ENCODE results near the gene DYNLL2.
A peak's percentile ranks its signal among the peaks of the same experiment; 100 is the strongest.
"Not testable (repeated sequence)": the region's sequence is repeated elsewhere in the genome, so short reads cannot be mapped to it uniquely, and the experiment has no call there.

DYNLL2 gene

DNA sequence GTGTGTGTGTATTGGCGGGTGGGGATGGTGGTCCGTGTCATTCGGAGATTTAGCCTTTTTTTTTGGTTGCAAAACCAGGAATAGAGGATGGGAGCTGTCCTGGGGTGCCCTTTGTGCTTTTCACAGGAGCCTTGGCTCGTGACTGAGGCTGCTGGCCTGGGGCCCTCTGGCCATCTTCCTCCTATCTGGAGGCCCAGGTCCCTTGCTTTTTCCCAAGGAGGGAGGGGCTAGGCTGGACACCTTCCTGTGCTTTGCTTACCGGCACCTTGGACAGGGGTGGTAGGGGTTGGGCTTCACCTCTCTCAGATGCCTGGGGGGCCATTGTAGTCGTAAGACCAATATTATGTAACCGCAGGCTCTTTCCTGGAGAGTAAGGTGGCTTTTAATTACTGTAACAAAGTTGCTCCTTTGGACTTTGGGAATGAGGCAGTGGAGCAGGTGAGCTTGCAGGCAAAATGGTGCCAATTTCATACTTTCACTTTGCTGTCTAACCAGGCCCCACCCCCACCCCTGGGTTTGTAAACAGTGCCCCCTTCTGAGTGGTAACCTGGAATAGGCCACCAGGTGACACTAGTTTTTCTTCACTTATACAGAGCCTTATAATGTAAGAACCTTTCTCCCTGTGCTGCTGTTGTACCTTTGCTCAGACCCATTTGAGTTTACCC is 1.2 kb downstream of the DYNLL2 start:
- ATAC-seq (ENCODE audit: low read depth) (peak; percentile 28), DNase-seq (ENCODE audit: low spot score in 2 of 2) (peak; percentile 18 to 28)
- peak overlapping the region; percentile 82 for H3K4me3 Mint-ChIP-seq
- peak overlapping the region; percentile 75 for H3K27ac Mint-ChIP-seq
- H3K4me1 Mint-ChIP-seq = peaks cover 30% of the 10 kb centered on the region
- peaks cover 7% of the 10 kb centered on the region for H3K36me3 Mint-ChIP-seq
- H3K9me3 Mint-ChIP-seq = no peaks in the 10 kb centered on the region
- peaks cover 2% of the 10 kb centered on the region for H3K27me3 Mint-ChIP-seq

DNA sequence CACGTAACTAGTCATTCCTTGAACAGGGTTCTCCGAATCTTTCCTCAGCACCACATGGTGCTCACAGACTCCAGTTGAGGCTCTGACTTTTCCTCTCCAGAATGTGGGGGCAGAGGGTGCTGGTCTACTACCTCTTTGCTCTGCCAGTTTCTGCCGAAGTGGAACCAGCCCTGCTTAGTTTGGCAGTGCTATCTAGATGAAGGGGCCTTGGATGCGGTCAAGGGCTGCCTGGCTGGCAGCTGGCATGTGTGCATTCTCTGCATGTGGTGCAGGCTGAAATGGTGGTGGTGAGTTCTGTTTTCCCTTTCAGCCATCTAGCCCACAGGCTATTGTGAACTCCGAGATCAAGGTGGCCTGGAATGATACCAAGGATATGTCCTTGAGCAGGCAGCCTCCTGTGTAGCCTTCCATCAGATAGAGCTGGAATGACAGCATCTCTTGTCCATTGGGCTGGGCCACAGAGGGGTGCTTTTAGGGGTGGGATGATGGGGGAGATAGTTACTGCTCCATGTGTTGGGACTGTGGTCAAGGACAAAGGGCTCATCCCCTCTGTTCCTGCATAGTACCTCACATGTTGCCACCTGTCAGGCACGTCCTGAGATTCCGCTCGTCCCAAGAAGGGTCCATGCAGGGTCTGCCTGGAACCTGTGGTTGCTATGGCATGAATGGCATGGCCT is 2.0 kb downstream of the DYNLL2 start:
- H3K36me3 Mint-ChIP-seq = peaks cover 13% of the 10 kb centered on the region
- peaks cover 37% of the 10 kb centered on the region for H3K4me1 Mint-ChIP-seq
- H3K4me3 Mint-ChIP-seq = peak overlapping the region; percentile 82
- ATAC-seq (ENCODE audit: low read depth) = no peak
- H3K27me3 Mint-ChIP-seq = no peaks in the 10 kb centered on the region
- no peaks in the 10 kb centered on the region for H3K9me3 Mint-ChIP-seq
- no peak for DNase-seq (ENCODE audit: low spot score in 2 of 2)
- H3K27ac Mint-ChIP-seq = peak overlapping the region; percentile 75

DNA sequence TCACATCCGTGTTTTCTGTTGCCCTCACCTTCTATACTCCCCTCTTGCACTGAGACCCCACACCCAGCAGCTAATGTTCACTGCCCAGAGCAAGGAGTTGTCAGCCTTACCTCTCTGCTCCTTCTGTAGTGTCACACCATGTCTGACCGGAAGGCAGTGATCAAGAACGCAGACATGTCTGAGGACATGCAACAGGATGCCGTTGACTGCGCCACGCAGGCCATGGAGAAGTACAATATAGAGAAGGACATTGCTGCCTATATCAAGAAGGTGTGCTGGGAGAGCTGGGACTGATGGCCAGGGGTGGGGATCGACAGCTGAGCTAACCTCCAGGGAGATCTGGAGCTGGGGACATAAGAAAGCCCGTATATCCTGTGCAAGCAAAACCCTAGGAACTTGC is 3.7 kb downstream of the DYNLL2 start:
- Mint-ChIP-seq H3K4me3 (no peak overlapping the region), H3K9me3 (no peaks in the 10 kb centered on the region), H3K4me1 (peaks cover 40% of the 10 kb centered on the region), H3K27ac (peak overlapping the region; percentile 38), H3K27me3 (no peaks in the 10 kb centered on the region), H3K36me3 (peaks cover 23% of the 10 kb centered on the region)
- ATAC-seq (ENCODE audit: low read depth) (no peak), DNase-seq (ENCODE audit: low spot score in 2 of 2) (no peak)

DNA sequence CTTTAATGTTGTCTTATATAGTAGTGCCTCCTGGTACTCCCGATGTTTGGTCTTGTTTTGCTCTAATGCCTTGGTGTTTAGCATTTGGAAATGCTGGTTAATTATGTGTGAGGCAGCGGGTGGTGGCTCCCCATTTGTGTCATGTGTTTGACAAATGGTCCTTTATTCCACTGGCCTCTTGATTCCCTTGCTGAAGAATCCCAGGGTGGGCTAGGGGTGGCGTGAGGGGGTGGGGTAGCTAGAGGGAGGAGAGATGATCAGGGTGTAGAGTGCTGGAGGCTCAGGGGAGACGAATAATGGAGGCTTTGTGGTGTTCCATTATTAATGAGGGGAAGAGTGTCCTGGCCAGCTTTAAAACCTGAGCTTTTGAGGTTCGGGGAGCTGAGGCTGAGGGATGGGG is 5.4 kb downstream of the DYNLL2 start:
- DNase-seq (ENCODE audit: low spot score in 2 of 2) = no peak
- H3K9me3 Mint-ChIP-seq = no peaks in the 10 kb centered on the region
- H3K4me1 Mint-ChIP-seq = peaks cover 40% of the 10 kb centered on the region
- H3K4me3 Mint-ChIP-seq = no peak overlapping the region
- ATAC-seq (ENCODE audit: low read depth) = no peak
- H3K27ac Mint-ChIP-seq = no peak overlapping the region
- no peaks in the 10 kb centered on the region for H3K27me3 Mint-ChIP-seq
- H3K36me3 Mint-ChIP-seq = peaks cover 33% of the 10 kb centered on the region

DNA sequence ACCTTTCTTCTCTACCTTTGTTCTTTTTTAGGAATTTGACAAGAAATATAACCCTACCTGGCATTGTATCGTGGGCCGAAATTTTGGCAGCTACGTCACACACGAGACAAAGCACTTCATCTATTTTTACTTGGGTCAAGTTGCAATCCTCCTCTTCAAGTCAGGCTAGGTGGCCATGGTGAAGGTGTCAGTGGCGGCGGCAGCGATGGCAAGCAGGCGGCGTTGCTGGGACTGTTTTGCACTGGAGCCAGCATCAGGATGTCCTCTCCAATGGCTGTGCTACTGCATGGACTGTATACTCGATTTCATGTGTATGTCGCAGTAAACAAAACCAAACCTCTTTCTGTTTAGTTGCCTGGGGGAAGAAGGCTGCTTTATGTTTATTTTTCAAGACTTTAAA is 5.9 kb downstream of the DYNLL2 start:
- Mint-ChIP-seq H3K4me1 (peaks cover 38% of the 10 kb centered on the region), H3K27ac (peak overlapping the region; percentile 43), H3K4me3 (no peak overlapping the region), H3K27me3 (no peaks in the 10 kb centered on the region), H3K9me3 (no peaks in the 10 kb centered on the region), H3K36me3 (peaks cover 33% of the 10 kb centered on the region)
- DNase-seq (ENCODE audit: low spot score in 2 of 2) (no peak), ATAC-seq (ENCODE audit: low read depth) (no peak)

DNA sequence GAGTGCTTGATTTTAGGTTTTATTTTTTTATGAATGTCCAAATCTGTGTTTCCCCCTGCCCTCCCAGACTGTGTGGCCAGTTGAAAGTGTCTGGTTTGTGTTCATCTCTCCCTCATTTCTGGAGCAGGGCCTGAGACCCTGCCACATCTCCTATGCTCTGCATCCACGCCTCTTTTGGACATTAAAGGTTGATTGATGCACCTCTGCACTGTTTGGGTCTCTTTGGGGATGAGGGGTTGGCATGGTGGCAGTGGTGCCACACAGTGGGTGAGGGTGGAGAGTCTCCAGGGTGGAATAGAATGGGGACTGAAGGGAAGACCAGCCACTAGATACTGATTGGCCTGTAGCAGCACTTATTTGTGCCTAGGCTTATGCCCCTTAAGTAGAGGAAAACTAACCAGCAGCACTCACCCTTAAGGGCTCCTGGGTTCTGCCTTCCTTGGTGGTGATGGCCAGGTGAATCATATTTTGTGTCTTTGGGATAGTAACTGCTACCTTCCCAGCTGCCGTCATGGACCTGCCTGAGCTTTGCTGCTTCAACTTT is 7.9 kb downstream of the DYNLL2 start:
- H3K36me3 Mint-ChIP-seq = peaks cover 33% of the 10 kb centered on the region
- no peaks in the 10 kb centered on the region for H3K9me3 Mint-ChIP-seq
- H3K27me3 Mint-ChIP-seq = no peaks in the 10 kb centered on the region
- ATAC-seq (ENCODE audit: low read depth) = no peak
- DNase-seq (ENCODE audit: low spot score in 2 of 2) = no peak
- no peak overlapping the region for H3K4me3 Mint-ChIP-seq
- peaks cover 29% of the 10 kb centered on the region for H3K4me1 Mint-ChIP-seq
- H3K27ac Mint-ChIP-seq = peak overlapping the region; percentile 48

DNA sequence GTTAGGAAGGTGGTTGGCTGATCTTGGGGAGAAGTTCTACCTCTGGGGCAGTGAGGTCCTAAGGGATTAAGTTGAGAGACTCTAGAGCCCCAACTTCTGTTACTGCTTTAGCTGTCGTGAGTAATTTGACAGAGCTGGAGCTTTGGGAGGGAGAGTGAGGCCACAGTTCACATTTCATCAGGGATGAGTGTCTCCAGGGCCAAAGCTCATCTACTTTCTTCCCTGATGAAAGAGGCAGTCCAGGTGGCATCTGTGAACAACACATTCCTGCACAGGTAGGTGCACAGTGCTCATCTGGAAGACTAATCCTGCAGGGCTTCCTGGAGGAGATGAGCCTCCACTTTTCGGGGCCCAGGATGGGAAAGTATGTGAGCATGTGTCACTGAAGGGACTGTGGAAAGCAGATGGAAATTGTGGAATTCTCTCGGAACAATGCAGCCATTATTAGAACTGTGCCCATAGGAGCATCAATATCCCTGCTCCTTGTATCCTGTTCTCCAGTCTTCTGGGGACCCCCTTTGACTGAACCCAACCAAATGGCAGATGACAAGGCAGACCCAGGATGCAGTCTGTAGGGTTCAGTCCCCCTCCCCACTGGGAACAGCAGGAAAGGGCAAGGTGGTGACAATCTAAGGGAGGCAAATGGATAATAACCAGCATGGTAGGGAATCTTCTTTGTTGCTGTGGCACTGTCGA is 9.0 kb downstream of the DYNLL2 start:
- Mint-ChIP-seq H3K36me3 (peaks cover 30% of the 10 kb centered on the region), H3K4me3 (no peak overlapping the region), H3K27me3 (no peaks in the 10 kb centered on the region), H3K27ac (no peak overlapping the region), H3K4me1 (peaks cover 23% of the 10 kb centered on the region), H3K9me3 (no peaks in the 10 kb centered on the region)
- DNase-seq (ENCODE audit: low spot score in 2 of 2) (no peak), ATAC-seq (ENCODE audit: low read depth) (no peak)

DNA sequence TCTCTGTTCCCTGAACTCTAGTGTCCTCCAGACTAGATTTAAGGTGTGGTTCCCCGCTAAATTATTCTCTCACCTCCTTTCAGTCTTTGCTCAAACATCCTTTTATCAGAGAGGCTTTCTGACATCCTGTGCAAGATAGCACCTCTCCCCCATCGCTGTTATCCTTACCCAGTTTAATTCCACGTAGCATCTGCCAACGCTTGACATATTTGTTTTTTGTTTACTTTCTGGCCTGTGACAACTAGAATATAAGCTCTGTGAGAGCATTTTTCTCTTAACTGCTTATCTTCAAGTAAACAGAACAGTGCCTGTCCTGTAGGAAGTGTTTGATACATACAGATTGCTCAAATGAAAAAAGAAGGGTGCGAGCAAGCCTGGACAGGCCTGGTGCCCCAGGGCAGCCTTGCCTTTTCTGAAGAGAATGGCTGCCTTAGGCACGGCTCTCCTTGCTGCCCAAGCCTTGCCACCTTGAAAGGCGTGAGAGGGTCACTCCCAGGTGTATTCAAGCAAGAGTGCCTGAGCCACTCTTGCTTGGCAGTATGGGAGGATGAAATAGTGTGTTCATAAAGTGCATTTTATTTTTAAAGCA is 9.7 kb downstream of the DYNLL2 start:
- no peaks in the 10 kb centered on the region for H3K9me3 Mint-ChIP-seq
- no peak for DNase-seq (ENCODE audit: low spot score in 2 of 2)
- no peak overlapping the region for H3K27ac Mint-ChIP-seq
- no peaks in the 10 kb centered on the region for H3K27me3 Mint-ChIP-seq
- H3K4me1 Mint-ChIP-seq = peaks cover 19% of the 10 kb centered on the region
- H3K4me3 Mint-ChIP-seq = no peak overlapping the region
- H3K36me3 Mint-ChIP-seq = peaks cover 30% of the 10 kb centered on the region
- ATAC-seq (ENCODE audit: low read depth) = no peak

DNA sequence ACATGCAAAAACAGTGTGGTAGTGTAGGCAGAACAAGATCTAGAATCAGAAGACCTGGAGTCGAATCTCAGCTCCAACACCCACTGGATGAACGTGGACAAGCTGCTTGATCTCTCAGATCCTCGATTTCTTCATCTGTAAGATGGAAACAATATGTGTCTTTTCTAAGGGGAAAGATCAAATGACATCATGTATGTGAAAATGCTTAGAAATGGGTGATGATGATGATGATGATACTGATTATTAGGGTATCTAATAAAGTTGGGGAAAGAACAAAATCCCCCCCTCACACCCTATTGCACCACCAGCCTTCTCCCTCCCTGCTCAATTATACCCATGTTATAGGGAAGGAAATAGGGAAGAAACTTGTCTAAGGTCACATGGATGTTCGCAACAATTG is 10.9 kb downstream of the DYNLL2 start:
- DNase-seq (ENCODE audit: low spot score in 2 of 2) (no peak), ATAC-seq (ENCODE audit: low read depth) (no peak)
- H3K9me3 Mint-ChIP-seq = no peaks in the 10 kb centered on the region
- no peak overlapping the region for H3K4me3 Mint-ChIP-seq
- peaks cover 13% of the 10 kb centered on the region for H3K4me1 Mint-ChIP-seq
- no peaks in the 10 kb centered on the region for H3K27me3 Mint-ChIP-seq
- H3K36me3 Mint-ChIP-seq = peaks cover 27% of the 10 kb centered on the region
- H3K27ac Mint-ChIP-seq = peak overlapping the region; percentile 60

DNA sequence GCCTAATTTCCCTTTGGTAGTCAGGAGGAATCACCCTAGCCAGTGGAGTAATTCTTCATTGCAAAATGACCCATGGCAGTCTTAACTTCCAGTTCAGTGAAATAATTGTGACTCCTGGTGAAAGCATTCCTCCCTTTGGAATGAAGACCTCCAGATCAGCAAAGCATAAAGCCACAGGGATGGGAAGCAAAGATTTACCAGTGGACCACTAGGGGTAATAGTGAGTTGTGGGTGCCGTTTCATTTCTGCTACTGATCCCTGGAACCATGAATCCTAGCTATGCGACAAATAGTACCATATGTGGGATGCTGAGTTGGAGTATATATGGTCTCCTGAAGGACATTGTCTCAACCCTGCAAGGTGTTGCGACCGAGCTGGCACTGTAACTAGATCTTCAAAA is 13.7 kb downstream of the DYNLL2 start:
- no peak overlapping the region for H3K27ac Mint-ChIP-seq
- H3K27me3 Mint-ChIP-seq = no peaks in the 10 kb centered on the region
- ATAC-seq (ENCODE audit: low read depth) = no peak
- H3K4me1 Mint-ChIP-seq = peaks cover 2% of the 10 kb centered on the region
- H3K9me3 Mint-ChIP-seq = no peaks in the 10 kb centered on the region
- no peak for DNase-seq (ENCODE audit: low spot score in 2 of 2)
- H3K36me3 Mint-ChIP-seq = peaks cover 11% of the 10 kb centered on the region
- no peak overlapping the region for H3K4me3 Mint-ChIP-seq

DNA sequence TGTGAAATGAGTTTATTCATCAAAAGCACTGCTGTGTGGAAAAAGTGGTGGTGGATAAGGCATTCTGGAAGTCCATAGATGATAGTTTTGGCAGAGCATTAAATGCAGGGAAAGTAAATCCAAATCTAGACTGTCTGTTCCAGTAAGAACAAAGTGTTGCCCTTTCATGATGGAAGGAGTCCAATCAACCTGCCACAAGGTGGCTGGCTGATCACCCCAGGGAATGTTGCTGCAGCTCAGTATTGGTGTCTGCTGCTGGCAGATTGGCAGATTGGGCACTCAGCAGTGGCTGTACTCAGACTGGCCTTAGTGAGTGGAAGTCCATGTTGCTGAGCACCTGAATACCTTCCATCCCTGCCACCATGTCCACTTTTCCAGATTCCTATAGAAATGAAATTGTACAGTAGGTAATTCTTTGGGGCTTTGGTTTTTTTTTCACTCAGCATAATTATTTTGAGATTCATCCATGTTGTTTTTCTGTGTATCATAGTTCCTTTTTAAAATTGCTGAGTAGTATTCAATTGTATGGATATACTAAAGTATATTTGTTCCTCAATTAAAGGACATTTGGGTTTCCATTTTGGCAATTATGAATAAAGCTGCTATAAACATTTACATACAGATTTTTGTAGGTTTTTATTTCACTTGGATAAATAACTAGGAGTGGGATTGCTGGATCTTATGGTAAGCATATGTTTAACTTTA is 14.3 kb downstream of the DYNLL2 start:
- peaks cover 2% of the 10 kb centered on the region for H3K4me1 Mint-ChIP-seq
- DNase-seq (ENCODE audit: low spot score in 2 of 2) = no peak
- H3K27ac Mint-ChIP-seq = no peak overlapping the region
- H3K4me3 Mint-ChIP-seq = no peak overlapping the region
- no peaks in the 10 kb centered on the region for H3K9me3 Mint-ChIP-seq
- no peaks in the 10 kb centered on the region for H3K27me3 Mint-ChIP-seq
- ATAC-seq (ENCODE audit: low read depth) = no peak
- peaks cover 5% of the 10 kb centered on the region for H3K36me3 Mint-ChIP-seq

DNA sequence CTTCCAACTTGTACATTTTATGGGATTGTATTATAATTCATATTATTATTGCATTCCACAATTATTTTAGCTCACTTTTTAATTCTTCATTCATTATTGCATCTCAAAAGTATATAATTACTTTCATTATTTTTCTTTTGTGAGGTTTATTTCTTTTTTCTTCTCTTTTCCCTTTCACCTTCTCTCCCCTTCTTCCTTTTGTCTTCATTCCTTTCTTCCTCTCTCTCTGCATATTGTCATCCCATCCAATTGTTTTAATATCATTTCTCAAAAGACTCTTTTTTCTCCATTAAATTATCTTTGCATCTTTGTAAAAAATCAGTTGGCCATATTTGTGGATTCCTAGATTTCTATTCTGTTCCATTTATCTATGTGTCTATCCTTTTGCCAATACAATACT is 17.3 kb downstream of the DYNLL2 start:
- no peak for DNase-seq (ENCODE audit: low spot score in 2 of 2)
- Mint-ChIP-seq H3K4me3 (no peak overlapping the region), H3K27ac (no peak overlapping the region), H3K9me3 (no peaks in the 10 kb centered on the region), H3K36me3 (no peaks in the 10 kb centered on the region), H3K27me3 (no peaks in the 10 kb centered on the region), H3K4me1 (peaks cover 2% of the 10 kb centered on the region)
- no peak for ATAC-seq (ENCODE audit: low read depth)

DNA sequence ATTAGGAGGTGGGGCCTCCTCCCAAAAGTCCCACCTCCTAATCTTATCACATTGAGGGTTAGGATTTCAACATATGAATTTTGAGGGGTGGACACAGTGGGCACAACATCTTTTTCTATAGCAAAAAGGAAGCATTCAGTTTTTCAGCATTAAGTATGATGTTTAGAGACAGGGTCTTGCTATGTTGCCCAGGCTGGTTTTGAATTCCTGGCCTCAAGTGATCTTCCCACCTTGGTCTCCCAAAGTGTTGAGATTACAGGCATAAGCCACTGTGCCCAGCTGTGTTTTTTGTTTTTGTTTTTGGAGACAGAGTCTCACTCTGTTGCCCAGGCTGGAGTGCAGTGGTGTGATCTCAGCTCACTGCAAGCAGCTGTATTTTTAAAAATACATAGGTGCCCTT is 18.7 kb downstream of the DYNLL2 start:
- not testable (repeated sequence) for H3K9me3 Mint-ChIP-seq; H3K27ac Mint-ChIP-seq; ATAC-seq (ENCODE audit: low read depth); H3K4me3 Mint-ChIP-seq; H3K27me3 Mint-ChIP-seq; DNase-seq (ENCODE audit: low spot score in 2 of 2); H3K36me3 Mint-ChIP-seq; H3K4me1 Mint-ChIP-seq
